ENCODE data around the gene GPR17.

The GPR17 gene

DNA sequence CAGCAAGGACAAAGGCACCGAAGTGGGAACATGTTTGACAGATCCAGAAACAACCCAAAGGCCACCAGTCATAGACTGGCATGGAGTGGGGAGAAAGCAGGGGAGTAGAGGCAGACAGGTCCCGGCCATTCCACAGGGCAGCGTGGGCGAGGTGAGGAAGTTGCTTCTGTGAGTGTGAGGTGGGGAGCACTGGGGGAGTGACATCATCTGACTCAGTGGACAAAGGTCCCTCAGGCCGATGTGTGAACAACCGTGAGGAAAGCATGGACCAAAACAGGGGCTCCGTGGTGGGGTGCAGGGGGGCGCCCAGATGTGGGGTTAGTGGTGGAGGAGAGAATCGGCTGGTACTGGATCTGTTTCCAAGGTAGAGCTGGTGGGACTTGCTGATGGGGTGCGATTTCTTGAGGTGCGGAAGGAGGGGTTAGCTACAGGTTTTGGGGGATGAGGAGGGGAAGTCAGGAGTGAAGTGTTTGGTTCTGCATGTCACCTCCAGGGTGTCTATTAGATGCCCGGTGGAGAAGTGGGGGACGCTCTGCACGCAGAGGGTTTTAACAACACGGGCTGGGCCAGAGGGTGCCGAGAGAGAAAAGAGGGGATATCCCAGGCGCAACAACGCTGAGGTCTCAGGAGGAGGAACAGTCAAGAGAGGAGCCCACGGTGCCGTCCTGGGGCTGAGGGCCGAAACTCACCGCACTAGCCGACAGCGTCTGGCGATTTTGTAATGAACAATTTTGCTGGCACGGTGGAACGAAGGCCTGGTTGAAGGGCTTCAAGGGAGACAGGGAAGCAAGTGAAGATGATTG, 52.8 kb downstream of the GPR17 start:
- no peak overlapping the region for H3K4me3 ChIP-seq (ENCODE audit: low read length)
- H3K36me3 ChIP-seq (ENCODE audit: control insufficient read depth, low read length): peaks cover 15% of the 10 kb centered on the region
- no peak overlapping the region for H3K4me2 ChIP-seq (ENCODE audit: low read length)
- peaks cover 17% of the 10 kb centered on the region for H3K79me2 ChIP-seq (ENCODE audit: control insufficient read depth, low read length)
- no peak overlapping the region for H3K27ac ChIP-seq (ENCODE audit: low read depth, low read length)
- H3K27me3 ChIP-seq (ENCODE audit: control insufficient read depth, low read length): no peaks in the 10 kb centered on the region
- H3K4me1 ChIP-seq (ENCODE audit: control insufficient read depth, low read length): peaks cover 30% of the 10 kb centered on the region
- H3K9me2 ChIP-seq (replicated peaks; ENCODE audit: control insufficient read depth, low read length): no peaks in the 10 kb centered on the region
- peaks cover 8% of the 10 kb centered on the region for H3F3A ChIP-seq (ENCODE audit: control insufficient read depth, insufficient read depth)
- H3K9me3 ChIP-seq (ENCODE audit: control insufficient read depth, insufficient read depth, low read length): no peaks in the 10 kb centered on the region
- TF ChIP-seq, protein P1, sequence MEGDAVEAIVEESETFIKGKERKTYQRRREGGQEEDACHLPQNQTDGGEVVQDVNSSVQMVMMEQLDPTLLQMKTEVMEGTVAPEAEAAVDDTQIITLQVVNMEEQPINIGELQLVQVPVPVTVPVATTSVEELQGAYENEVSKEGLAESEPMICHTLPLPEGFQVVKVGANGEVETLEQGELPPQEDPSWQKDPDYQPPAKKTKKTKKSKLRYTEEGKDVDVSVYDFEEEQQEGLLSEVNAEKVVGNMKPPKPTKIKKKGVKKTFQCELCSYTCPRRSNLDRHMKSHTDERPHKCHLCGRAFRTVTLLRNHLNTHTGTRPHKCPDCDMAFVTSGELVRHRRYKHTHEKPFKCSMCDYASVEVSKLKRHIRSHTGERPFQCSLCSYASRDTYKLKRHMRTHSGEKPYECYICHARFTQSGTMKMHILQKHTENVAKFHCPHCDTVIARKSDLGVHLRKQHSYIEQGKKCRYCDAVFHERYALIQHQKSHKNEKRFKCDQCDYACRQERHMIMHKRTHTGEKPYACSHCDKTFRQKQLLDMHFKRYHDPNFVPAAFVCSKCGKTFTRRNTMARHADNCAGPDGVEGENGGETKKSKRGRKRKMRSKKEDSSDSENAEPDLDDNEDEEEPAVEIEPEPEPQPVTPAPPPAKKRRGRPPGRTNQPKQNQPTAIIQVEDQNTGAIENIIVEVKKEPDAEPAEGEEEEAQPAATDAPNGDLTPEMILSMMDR (IDR thresholded peaks at IDR 0.05; ENCODE audit: low read depth, low read length, poor library complexity, severe bottlenecking): no peak
- no peak for TF ChIP-seq EZH2phosphoT487 (IDR thresholded peaks at IDR 0.05; ENCODE audit: borderline replicate concordance, low read length)
- H4K20me1 ChIP-seq (ENCODE audit: control insufficient read depth, insufficient read depth, low read depth, low read length): peaks cover 6% of the 10 kb centered on the region; the same call in 1 of the 2 replicates

DNA sequence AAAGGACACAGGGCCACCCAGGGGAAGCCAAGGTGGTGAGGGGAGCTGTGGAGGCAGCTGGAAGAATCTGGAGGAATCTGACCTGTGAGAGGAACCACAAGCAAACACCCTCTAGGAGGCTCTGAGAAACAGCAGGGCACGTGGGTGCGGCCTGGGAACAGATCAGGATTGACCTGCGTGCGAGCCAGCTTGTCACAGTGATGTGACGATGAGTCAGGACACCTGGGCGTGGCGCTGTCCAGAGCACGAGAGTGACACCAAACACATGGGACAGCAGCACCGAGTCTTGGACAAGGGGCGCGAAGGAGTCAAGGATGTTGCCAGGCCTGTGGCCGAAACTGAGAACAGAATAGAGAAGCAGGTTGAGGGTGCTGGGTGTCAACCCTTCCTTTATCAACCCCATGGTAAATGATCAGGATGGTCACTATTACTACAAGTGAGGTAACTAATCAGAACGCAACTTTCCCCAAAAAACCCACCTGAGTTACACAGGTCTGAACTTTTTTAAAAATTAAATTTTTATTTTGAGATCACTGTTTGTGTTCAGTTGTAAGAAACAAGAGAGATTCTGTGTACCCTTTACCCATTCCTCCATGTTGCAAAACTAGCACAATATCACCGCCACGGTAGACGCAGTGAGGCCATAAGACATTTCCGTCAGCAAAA, 54.7 kb downstream of the GPR17 start:
- TF ChIP-seq, protein P1 (IDR thresholded peaks at IDR 0.05; ENCODE audit: low read depth, low read length, poor library complexity, severe bottlenecking): peak; percentile 31
- TF ChIP-seq EZH2phosphoT487 (IDR thresholded peaks at IDR 0.05; ENCODE audit: borderline replicate concordance, low read length): no peak
- Histone ChIP-seq H3K79me2 (ENCODE audit: control insufficient read depth, low read length) (peaks cover 33% of the 10 kb centered on the region), H3K9me2 (replicated peaks; ENCODE audit: control insufficient read depth, low read length) (no peaks in the 10 kb centered on the region), H3K27ac (ENCODE audit: low read depth, low read length) (peak overlapping the region; percentile 65), H3K27me3 (ENCODE audit: control insufficient read depth, low read length) (no peaks in the 10 kb centered on the region), H3F3A (ENCODE audit: control insufficient read depth, insufficient read depth) (peaks cover 19% of the 10 kb centered on the region), H3K36me3 (ENCODE audit: control insufficient read depth, low read length) (peaks cover 33% of the 10 kb centered on the region), H3K4me1 (ENCODE audit: control insufficient read depth, low read length) (peaks cover 35% of the 10 kb centered on the region), H3K9me3 (ENCODE audit: control insufficient read depth, insufficient read depth, low read length) (no peaks in the 10 kb centered on the region), H4K20me1 (ENCODE audit: control insufficient read depth, insufficient read depth, low read depth, low read length) (peaks cover 6% of the 10 kb centered on the region; the same call in 1 of the 2 replicates), H3K4me3 (ENCODE audit: low read length) (peak overlapping the region; percentile 84), H3K4me2 (ENCODE audit: low read length) (peak overlapping the region; percentile 91)

DNA sequence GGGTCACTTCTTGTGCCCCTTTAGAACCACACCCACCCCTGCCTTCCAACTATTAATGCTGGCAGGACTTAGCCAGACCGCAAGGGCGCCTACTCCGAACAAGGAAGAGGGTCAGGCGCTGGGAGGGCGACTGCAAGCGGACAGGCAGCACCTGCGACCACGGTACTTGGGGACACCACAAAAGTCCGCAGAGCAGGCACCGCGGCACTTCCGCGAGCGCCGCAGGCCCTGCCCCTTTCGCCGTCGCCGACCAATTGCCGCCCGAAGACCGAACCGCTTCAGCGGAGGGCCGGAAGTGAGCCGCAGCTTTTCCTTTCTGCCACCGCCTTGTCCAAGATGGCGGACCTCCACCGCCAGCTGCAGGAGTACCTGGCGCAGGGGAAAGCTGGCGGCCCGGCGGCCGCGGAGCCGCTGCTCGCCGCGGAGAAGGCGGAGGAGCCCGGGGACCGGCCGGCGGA, 55.3 kb downstream of the GPR17 start, which contains the start of gene SFT2D3:
Gene SFT2D3, plus strand, starts transcription at position 305 of the 458 bp plus-strand sequence. Its CDS starts 32 bp downstream, at position 337.
- no peak for TF ChIP-seq EZH2phosphoT487 (IDR thresholded peaks at IDR 0.05; ENCODE audit: borderline replicate concordance, low read length)
- TF ChIP-seq, protein P1 (IDR thresholded peaks at IDR 0.05; ENCODE audit: low read depth, low read length, poor library complexity, severe bottlenecking): no peak
- Histone ChIP-seq H3K4me3 (ENCODE audit: low read length) (peak within 1 kb of the TSS; percentile 84), H3K9me2 (replicated peaks; ENCODE audit: control insufficient read depth, low read length) (no peaks in the 10 kb centered on the region), H3K4me1 (ENCODE audit: control insufficient read depth, low read length) (peaks cover 35% of the 10 kb centered on the region), H3K4me2 (ENCODE audit: low read length) (peak within 1 kb of the TSS; percentile 91), H3K36me3 (ENCODE audit: control insufficient read depth, low read length) (peaks cover 38% of the 10 kb centered on the region), H3K27me3 (ENCODE audit: control insufficient read depth, low read length) (no peaks in the 10 kb centered on the region), H3K27ac (ENCODE audit: low read depth, low read length) (peak within 1 kb of the TSS; percentile 65), H3K9me3 (ENCODE audit: control insufficient read depth, insufficient read depth, low read length) (no peaks in the 10 kb centered on the region), H3F3A (ENCODE audit: control insufficient read depth, insufficient read depth) (peaks cover 22% of the 10 kb centered on the region), H4K20me1 (ENCODE audit: control insufficient read depth, insufficient read depth, low read depth, low read length) (peaks cover 6% of the 10 kb centered on the region; the same call in 1 of the 2 replicates), H3K79me2 (ENCODE audit: control insufficient read depth, low read length) (peaks cover 33% of the 10 kb centered on the region)

All from DOHH2 (cell line).